Lung (tissue), 12 donors: ENCODE measurements around the gene WDR88. TPM values are rescaled to one million over a fixed set of nuclear protein-coding genes. Genes with fewer than 3 reads are reported as not detected.
A peak's percentile ranks its signal among the peaks of the same experiment; 100 is the strongest.

Experiments
- ATAC-seq: fragments of 200-7000 bp; cut with Tn5 transposase; one replicate; pipeline ENCODE4 v1.9.1; 2020; ENCODE audit warnings: moderate number of reproducible peaks; ENCODE audit not compliant: insufficient read depth, low FRiP score
- DNase-seq, 3 donors: peaks; one replicate each; pipeline ENCODE4 v3.0.0-alpha.2; 2013 to 2017
- H3K27ac ChIP-seq, 2 donors: one replicate each; pipeline ENCODE4 v1.5.1; 2013; ENCODE audit warnings: mild to moderate bottlenecking in 2 of 2, moderate library complexity in 2 of 2, control low read depth in 1 of 2, inconsistent platforms in 1 of 2, low read depth in 1 of 2, low read length in 1 of 2
- H3K27me3 ChIP-seq, 3 donors: one replicate each; pipeline ENCODE4 v1.5.1; 2013; ENCODE audit warnings: low read length in 2 of 3; ENCODE audit not compliant: control insufficient read depth in 3 of 3, insufficient read depth in 3 of 3
- H3K36me3 ChIP-seq, 4 donors: one replicate each; pipeline ENCODE4 v1.5.1; 2013; ENCODE audit warnings: low read length in 4 of 4, mild to moderate bottlenecking in 1 of 4, moderate library complexity in 1 of 4; ENCODE audit not compliant: control insufficient read depth in 4 of 4, insufficient read depth in 4 of 4
- H3K4me1 ChIP-seq, 5 donors: one replicate each; pipeline ENCODE4 v1.5.1; 2013; ENCODE audit warnings: low read length in 5 of 5, mild to moderate bottlenecking in 2 of 5, moderate library complexity in 1 of 5; ENCODE audit not compliant: control insufficient read depth in 5 of 5, insufficient read depth in 5 of 5
- H3K4me3 ChIP-seq: one replicate; pipeline ENCODE4 v1.5.1; 2013; ENCODE audit warnings: mild to moderate bottlenecking, control low read depth, moderate library complexity
- H3K9ac ChIP-seq, 2 donors: one replicate each; pipeline ENCODE4 v1.5.1; 2013; ENCODE audit warnings: low read length in 2 of 2, control low read depth in 1 of 2; ENCODE audit not compliant: insufficient read depth in 1 of 2
- H3K9me3 ChIP-seq, 4 donors: one replicate each; pipeline ENCODE4 v1.5.1; 2013; ENCODE audit warnings: low read length in 3 of 4, mild to moderate bottlenecking in 1 of 4, moderate library complexity in 1 of 4; ENCODE audit not compliant: control insufficient read depth in 4 of 4, insufficient read depth in 3 of 4
- WGBS, 2 donors: extraction: QIAGEN DNeasy Blood & Tissue Kit; methylation state at CpG; one replicate each; pipeline ENCODE4 v1.1.7; 2013; 5-methylcytosine and 5-hydroxymethylcytosine counted together
- polyA plus RNA-seq, 2 donors: library from polyadenylated mRNA; stranded (reverse); fragments of 200-250 nt; gene quantifications; one replicate each; pipeline ENCODE4 v1.2.1, GENCODE V29; 2013
- total RNA-seq, 2 donors: library from RNA; depleted of rRNA in 1 of 2; stranded (reverse); fragments of >200 nt in 1 of 2; gene quantifications; one replicate each; pipeline ENCODE4 v1.2.1, GENCODE V29; 2014 to 2021
- TF ChIP-seq, protein P1 (sequence below): IDR thresholded peaks from 2 replicates; pipeline ENCODE4 v1.5.1; 2012; ENCODE audit warnings: mild to moderate bottlenecking; ENCODE audit errors: control extremely low read depth, extremely low read depth
- donor health status: control.
- donor health status: control.
- donor health status: Bipolar disorder and iron deficiency.
- donor health status: healthy.
- donor health status: DM: yes; HTN: yes; CAD: no.

WDR88 gene
- total and polyA plus RNA-seq, 4 donors = not detected

- WGBS, 2 donors = 70 to 74% methylated on average over 7 of the region's 7 CpGs
- H3K36me3 ChIP-seq = peaks cover 0 to 1% (median 0%) of the 10 kb centered on the region in 4 donors
- no peak overlapping the region for H3K9ac ChIP-seq
- TF ChIP-seq, protein P1, sequence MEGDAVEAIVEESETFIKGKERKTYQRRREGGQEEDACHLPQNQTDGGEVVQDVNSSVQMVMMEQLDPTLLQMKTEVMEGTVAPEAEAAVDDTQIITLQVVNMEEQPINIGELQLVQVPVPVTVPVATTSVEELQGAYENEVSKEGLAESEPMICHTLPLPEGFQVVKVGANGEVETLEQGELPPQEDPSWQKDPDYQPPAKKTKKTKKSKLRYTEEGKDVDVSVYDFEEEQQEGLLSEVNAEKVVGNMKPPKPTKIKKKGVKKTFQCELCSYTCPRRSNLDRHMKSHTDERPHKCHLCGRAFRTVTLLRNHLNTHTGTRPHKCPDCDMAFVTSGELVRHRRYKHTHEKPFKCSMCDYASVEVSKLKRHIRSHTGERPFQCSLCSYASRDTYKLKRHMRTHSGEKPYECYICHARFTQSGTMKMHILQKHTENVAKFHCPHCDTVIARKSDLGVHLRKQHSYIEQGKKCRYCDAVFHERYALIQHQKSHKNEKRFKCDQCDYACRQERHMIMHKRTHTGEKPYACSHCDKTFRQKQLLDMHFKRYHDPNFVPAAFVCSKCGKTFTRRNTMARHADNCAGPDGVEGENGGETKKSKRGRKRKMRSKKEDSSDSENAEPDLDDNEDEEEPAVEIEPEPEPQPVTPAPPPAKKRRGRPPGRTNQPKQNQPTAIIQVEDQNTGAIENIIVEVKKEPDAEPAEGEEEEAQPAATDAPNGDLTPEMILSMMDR = no peak
- no peak overlapping the region for H3K27ac ChIP-seq
- DNase-seq (no peak), ATAC-seq (no peak)
- H3K4me1 ChIP-seq = peaks cover 0 to 10% (median 6%) of the 10 kb centered on the region in 5 donors
- no peaks in the 10 kb centered on the region for H3K27me3 ChIP-seq
- H3K9me3 ChIP-seq = no peaks in the 10 kb centered on the region
- H3K4me3 ChIP-seq = no peak overlapping the region
Measured at GRCh38 chr19:33192010-33192409, 60.1 kb downstream of the WDR88 start.

- Histone ChIP-seq H3K27me3 (no peaks in the 10 kb centered on the region), H3K27ac (no peak overlapping the region), H3K36me3 (peaks cover 0 to 12% (median 3%) of the 10 kb centered on the region in 4 donors), H3K4me3 (no peak overlapping the region), H3K9me3 (no peaks in the 10 kb centered on the region), H3K4me1 (peaks cover 0 to 10% (median 6%) of the 10 kb centered on the region in 5 donors), H3K9ac (no peak overlapping the region)
- 83 to 86% methylated on average over 8 of the region's 8 CpGs for WGBS, 2 donors
- TF ChIP-seq, protein P1 = no peak
- ATAC-seq = no peak
- DNase-seq = no peak
Measured at GRCh38 chr19:33193269-33193864, 61.5 kb downstream of the WDR88 start.

- H3K27me3 ChIP-seq = no peaks in the 10 kb centered on the region
- TF ChIP-seq, protein P1 = no peak
- DNase-seq = peak; percentile 61 to 83 (median 73)
- peaks cover 0 to 15% (median 3%) of the 10 kb centered on the region in 4 donors for H3K36me3 ChIP-seq
- H3K4me3 ChIP-seq = peak within 1 kb of the TSS; percentile 56
- no peak for ATAC-seq
- H3K4me1 ChIP-seq = peaks cover 0 to 10% (median 6%) of the 10 kb centered on the region in 5 donors
- peak within 1 kb of the TSS; percentile 46 to 51 for H3K9ac ChIP-seq
- no peak within 1 kb of the TSS for H3K27ac ChIP-seq
- no peaks in the 10 kb centered on the region for H3K9me3 ChIP-seq
- WGBS, 2 donors = 5 to 7% methylated on average over 26 to 50 of the region's 50 CpGs
Measured at GRCh38 chr19:33193865-33194362, 62.0 kb downstream of the WDR88 start, which contains the start of gene LRP3. TSS of gene LRP3 (plus strand) at chr19:33194330. CDS start at chr19:33194786, 456 bp downstream.
